H9 (cell line): ENCODE measurements around the gene GAREM1. TPM values are rescaled to one million over a fixed set of nuclear protein-coding genes. Genes with fewer than 3 reads are reported as not detected.

Experiments used
- DNase-seq: peaks from one replicate; pipeline ENCODE4 v3.0.0-alpha.2; 2017
- H2AFZ ChIP-seq: one replicate; pipeline ENCODE4 v1.6.1; 2013; ENCODE audit warnings: mild to moderate bottlenecking, low read length, control low read depth, moderate library complexity
- H2AK5ac ChIP-seq: 2 replicates; pipeline ENCODE4 v1.6.1; 2013; ENCODE audit warnings: low read length, control low read depth, mixed read lengths; ENCODE audit not compliant: insufficient read length
- H2BK120ac ChIP-seq: one replicate; pipeline ENCODE4 v1.6.1; 2013; ENCODE audit warnings: low read depth, mild to moderate bottlenecking, low read length, control low read depth, inconsistent platforms; ENCODE audit not compliant: poor library complexity, severe bottlenecking
- H2BK12ac ChIP-seq: 2 replicates; pipeline ENCODE4 v1.6.1; 2013; ENCODE audit warnings: low read length, control low read depth, mixed read lengths, low read depth; ENCODE audit not compliant: insufficient read length
- H2BK15ac ChIP-seq: 2 replicates; pipeline ENCODE4 v1.6.1; 2013; ENCODE audit warnings: low read depth, low read length, control low read depth
- H2BK20ac ChIP-seq: one replicate; pipeline ENCODE4 v1.6.1; 2013; ENCODE audit warnings: low read depth, mild to moderate bottlenecking, low read length, control low read depth, inconsistent platforms; ENCODE audit not compliant: poor library complexity, severe bottlenecking
- H2BK5ac ChIP-seq: 2 replicates; pipeline ENCODE4 v1.6.1; 2013; ENCODE audit warnings: low read length, control low read depth, mixed read lengths; ENCODE audit not compliant: insufficient read length
- H3K14ac ChIP-seq: 2 replicates; pipeline ENCODE4 v1.6.1; 2013; ENCODE audit warnings: low read length, control low read depth; ENCODE audit not compliant: insufficient read depth
- H3K18ac ChIP-seq: 2 replicates; pipeline ENCODE4 v1.6.1; 2013; ENCODE audit warnings: low read depth, mild to moderate bottlenecking, mixed read lengths, low read length, control low read depth; ENCODE audit not compliant: insufficient read length
- H3K23ac ChIP-seq: 2 replicates; pipeline ENCODE4 v1.6.1; 2013; ENCODE audit warnings: low read length, control low read depth, mixed read lengths, low read depth; ENCODE audit not compliant: insufficient read length
- H3K23me2 ChIP-seq: 2 replicates; pipeline ENCODE4 v1.6.1; 2013; ENCODE audit warnings: low read depth, mild to moderate bottlenecking, mixed read lengths, low read length, control low read depth; ENCODE audit not compliant: insufficient read length, poor library complexity, severe bottlenecking
- H3K27ac ChIP-seq: 2 replicates; pipeline ENCODE4 v1.5.1; 2013; ENCODE audit warnings: low read length, control low read depth, mixed read lengths, low read depth; ENCODE audit not compliant: insufficient read length
- H3K27me3 ChIP-seq: 2 replicates; pipeline ENCODE4 v1.6.1; 2013; ENCODE audit warnings: low read length, control low read depth, inconsistent platforms; ENCODE audit not compliant: insufficient read depth
- H3K4ac ChIP-seq: 2 replicates; pipeline ENCODE4 v1.6.1; 2013; ENCODE audit warnings: low read depth, mild to moderate bottlenecking, control low read depth, inconsistent platforms, low read length, moderate library complexity
- H3K4me1 ChIP-seq: 2 replicates; pipeline ENCODE4 v1.6.1; 2013; ENCODE audit warnings: low read length, control low read depth, inconsistent platforms; ENCODE audit not compliant: insufficient read depth
- H3K4me2 ChIP-seq: 2 replicates; pipeline ENCODE4 v1.6.1; 2013; ENCODE audit warnings: low read length, control low read depth, mixed read lengths; ENCODE audit not compliant: insufficient read length, insufficient read depth
- H3K56ac ChIP-seq: 2 replicates; pipeline ENCODE4 v1.6.1; 2013; ENCODE audit warnings: low read depth, mild to moderate bottlenecking, mixed read lengths, low read length, control low read depth; ENCODE audit not compliant: insufficient read length
- H3K79me1 ChIP-seq: 2 replicates; pipeline ENCODE4 v1.6.1; 2013; ENCODE audit warnings: low read depth, mild to moderate bottlenecking, moderate library complexity, low read length, control low read depth, inconsistent platforms; ENCODE audit not compliant: insufficient read depth, poor library complexity, severe bottlenecking
- H3K79me2 ChIP-seq: 2 replicates; pipeline ENCODE4 v1.6.1; 2013; ENCODE audit warnings: low read length, control low read depth, inconsistent platforms; ENCODE audit not compliant: insufficient read depth
- H3K9ac ChIP-seq: 2 replicates; pipeline ENCODE4 v1.6.1; 2013; ENCODE audit warnings: low read length, control low read depth, mixed read lengths; ENCODE audit not compliant: insufficient read length; ENCODE audit errors: extremely low read depth
- H3K9me3 ChIP-seq: one replicate; pipeline ENCODE4 v1.6.1; 2013; ENCODE audit warnings: low read depth, low read length, inconsistent platforms; ENCODE audit not compliant: control insufficient read depth
- H3T11ph ChIP-seq: one replicate; pipeline ENCODE4 v1.6.1; 2013; ENCODE audit warnings: mild to moderate bottlenecking, low read length, control low read depth, inconsistent platforms
- H4K20me1 ChIP-seq: one replicate; pipeline ENCODE4 v1.6.1; 2013; ENCODE audit not compliant: control insufficient read depth, insufficient read length, insufficient read depth
- H4K5ac ChIP-seq: 2 replicates; pipeline ENCODE4 v1.6.1; 2013; ENCODE audit warnings: low read depth, mild to moderate bottlenecking, mixed read lengths, low read length, control low read depth; ENCODE audit not compliant: insufficient read length
- H4K8ac ChIP-seq: replicated peaks from 2 replicates; pipeline ENCODE4 v1.6.1; 2013; ENCODE audit warnings: low read length, control low read depth, mixed read lengths, low read depth; ENCODE audit not compliant: insufficient read length
- H4K91ac ChIP-seq: 2 replicates; pipeline ENCODE4 v1.6.1; 2013; ENCODE audit warnings: low read depth, mild to moderate bottlenecking, moderate library complexity, mixed read lengths, low read length, control low read depth; ENCODE audit not compliant: insufficient read length
- H3K27ac Mint-ChIP-seq, 3 experiments: 2 replicates in 2 of 3; 3 replicates in 1 of 3; pipeline ENCODE4 v1.8.0; 2020 to 2021; ENCODE audit warnings: mixed read lengths in 3 of 3, mild to moderate bottlenecking in 1 of 3, moderate library complexity in 1 of 3
- H3K27me3 Mint-ChIP-seq: 2 replicates; pipeline ENCODE4 v1.8.0; 2021; ENCODE audit warnings: low read depth, mild to moderate bottlenecking, moderate library complexity, mixed read lengths
- H3K36me3 Mint-ChIP-seq, 3 experiments: 2 replicates in 2 of 3; 3 replicates in 1 of 3; pipeline ENCODE4 v1.8.0; 2020 to 2021; ENCODE audit warnings: low read depth in 3 of 3, mixed read lengths in 3 of 3; ENCODE audit not compliant: insufficient read depth in 1 of 3
- H3K4me1 Mint-ChIP-seq, 2 experiments: 2 replicates each; pipeline ENCODE4 v1.8.0; 2020; ENCODE audit warnings: mixed read lengths in 2 of 2
- H3K4me3 Mint-ChIP-seq, 2 experiments: 2 replicates in 1 of 2; 3 replicates in 1 of 2; pipeline ENCODE4 v1.8.0; 2020 to 2021; ENCODE audit warnings: mild to moderate bottlenecking in 2 of 2, mixed read lengths in 2 of 2, moderate library complexity in 1 of 2
- H3K9me3 Mint-ChIP-seq, 2 experiments: 2 replicates in 1 of 2; 3 replicates in 1 of 2; pipeline ENCODE4 v1.8.0; 2020; ENCODE audit warnings: mild to moderate bottlenecking in 2 of 2, mixed read lengths in 2 of 2, moderate library complexity in 1 of 2
- CTCF ChIP-seq: fragments of 200-600 bp; sonication (generic); conservative IDR thresholded peaks from 3 replicates; pipeline ENCODE4 v1.8.0; 2021; ENCODE audit warnings: antibody characterized with exemption, mild to moderate bottlenecking
- WGBS: extraction: QIAGEN DNeasy Blood & Tissue Kit; methylation state at CpG from one replicate; pipeline ENCODE4 v1.1.7; 2013; ENCODE audit warnings: missing lambda C conversion rate, low lambda C conversion rate, mixed read lengths; ENCODE audit not compliant: insufficient read length; ENCODE audit errors: extremely low coverage; 5-methylcytosine and 5-hydroxymethylcytosine counted together
- total RNA-seq: library from RNA; stranded (reverse); gene quantifications from 2 replicates; pipeline ENCODE4 v1.2.1, GENCODE V29; 2021

GAREM1 gene
- total RNA-seq, 1 experiment from 2014 or later, result 4.4 TPM

DNA sequence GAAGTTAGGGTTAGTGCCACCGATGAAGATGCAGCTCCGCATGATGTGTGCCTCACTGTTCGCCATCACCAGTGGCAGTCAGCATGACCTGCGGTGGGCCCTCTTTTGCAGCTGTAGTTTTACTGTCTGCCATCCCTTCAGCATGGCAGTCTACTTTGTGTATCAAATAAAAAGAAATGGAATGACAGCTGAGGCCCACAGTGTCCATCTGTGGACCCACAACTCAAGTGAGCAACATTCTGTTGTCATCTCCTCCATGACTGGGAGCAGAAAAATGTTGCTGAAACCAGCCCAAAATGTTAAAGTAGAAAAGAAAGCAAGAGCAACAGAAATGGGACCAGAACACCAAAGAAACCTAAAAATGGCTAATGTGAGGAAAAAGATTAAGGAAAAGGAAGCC lies 152.1 kb downstream of the GAREM1 start:
- H2BK12ac ChIP-seq, result no peak overlapping the region
- no peak overlapping the region for H3K9ac ChIP-seq
- no peak overlapping the region for H2BK5ac ChIP-seq
- H3K27ac Mint-ChIP-seq, result no peak overlapping the region
- H3K4ac ChIP-seq, result no peak overlapping the region
- TF ChIP-seq CTCF, result no peak
- H4K20me1 ChIP-seq, result no peaks in the 10 kb centered on the region
- H4K91ac ChIP-seq, result no peak overlapping the region
- H3K18ac ChIP-seq, result no peak overlapping the region
- H3K56ac ChIP-seq, result no peak overlapping the region
- no peaks in the 10 kb centered on the region for H3K79me1 ChIP-seq
- H2BK120ac ChIP-seq, result no peak overlapping the region
- no peaks in the 10 kb centered on the region for H3K9me3 ChIP-seq
- no peaks in the 10 kb centered on the region for H3K27me3 ChIP-seq
- no peak overlapping the region for H3K14ac ChIP-seq
- no CpG with 5 or more reads among the region's 4 CpGs for WGBS
- no peak overlapping the region for H4K8ac ChIP-seq
- H3T11ph ChIP-seq, result no peak overlapping the region
- no peak overlapping the region for H2AFZ ChIP-seq
- peaks cover 0 to 3% of the 10 kb centered on the region in 2 experiments; a peak in 1 of 4 replicates for H3K4me1 Mint-ChIP-seq
- no peaks in the 10 kb centered on the region for H3K36me3 Mint-ChIP-seq
- H3K4me1 ChIP-seq, result no peaks in the 10 kb centered on the region
- no peaks in the 10 kb centered on the region for H3K9me3 Mint-ChIP-seq
- no peak overlapping the region for H2BK20ac ChIP-seq
- no peak overlapping the region for H3K4me2 ChIP-seq
- no peak overlapping the region for H2BK15ac ChIP-seq
- H3K4me3 Mint-ChIP-seq, result no peak overlapping the region
- H3K23me2 ChIP-seq, result no peaks in the 10 kb centered on the region
- H3K79me2 ChIP-seq, result no peaks in the 10 kb centered on the region
- H3K27ac ChIP-seq, result no peak overlapping the region
- DNase-seq, result no peak
- H3K27me3 Mint-ChIP-seq, result no peaks in the 10 kb centered on the region
- no peak overlapping the region for H2AK5ac ChIP-seq
- H4K5ac ChIP-seq, result no peak overlapping the region
- no peak overlapping the region for H3K23ac ChIP-seq
